Keratinocyte (primary cell): ENCODE measurements around the gene SC5D. TPM values are rescaled to one million over a fixed set of nuclear protein-coding genes. Genes with fewer than 3 reads are reported as not detected.

Experiments
- DNase-seq: peaks from one replicate; pipeline ENCODE4 v3.0.0-alpha.2; 2011; ENCODE audit warnings: low read depth, missing footprints, low spot score
- FAIRE-seq: peaks from 2 replicates; lab custom pipeline; 2011; peaks lifted over from hg19 to GRCh38; lab: Jason Lieb, UNC
- H2AFZ ChIP-seq: 2 replicates; pipeline ENCODE4 v1.6.0; 2012; ENCODE audit warnings: low read length, control low read depth, inconsistent platforms; ENCODE audit not compliant: control insufficient read depth
- H3K27ac ChIP-seq: 2 replicates; pipeline ENCODE4 v1.5.1; 2011; ENCODE audit warnings: low read length; ENCODE audit not compliant: control insufficient read depth, insufficient read depth
- H3K27me3 ChIP-seq: 3 replicates; pipeline ENCODE4 v1.6.0; 2011; ENCODE audit warnings: low read length; ENCODE audit not compliant: control insufficient read depth, insufficient read depth; ENCODE audit errors: extremely low read depth
- H3K36me3 ChIP-seq, 2 experiments: 2 replicates in 1 of 2; 3 replicates in 1 of 2; pipeline ENCODE4 v1.5.1; 2011; ENCODE audit warnings: low read length in 2 of 2, mild to moderate bottlenecking in 1 of 2; ENCODE audit not compliant: control insufficient read depth in 2 of 2, insufficient read depth in 2 of 2; ENCODE audit errors: extremely low read depth in 1 of 2
- H3K4me1 ChIP-seq: 3 replicates; pipeline ENCODE4 v1.5.1; 2011; ENCODE audit warnings: low read length; ENCODE audit not compliant: control insufficient read depth, insufficient read depth; ENCODE audit errors: extremely low read depth
- H3K4me2 ChIP-seq: 3 replicates; pipeline ENCODE4 v1.6.0; 2011; ENCODE audit warnings: low read depth, low read length; ENCODE audit not compliant: control insufficient read depth, insufficient read depth; ENCODE audit errors: extremely low read depth
- H3K4me3 ChIP-seq, 3 experiments: fragments of 200-600 bp in 1 of 3; sonication (generic) in 1 of 3; 2 replicates in 2 of 3; 3 replicates in 1 of 3; pipeline ENCODE4 v1.5.1; 2011 to 2016; ENCODE audit warnings: low read length in 3 of 3, mild to moderate bottlenecking in 3 of 3, control low read depth in 2 of 3, inconsistent platforms in 1 of 3, low read depth in 1 of 3, mixed read lengths in 1 of 3, mixed run types in 1 of 3, moderate library complexity in 1 of 3; ENCODE audit not compliant: control insufficient read depth in 2 of 3, insufficient read depth in 2 of 3; ENCODE audit errors: extremely low read depth in 1 of 3
- H3K79me2 ChIP-seq: 2 replicates; pipeline ENCODE4 v1.6.0; 2012; ENCODE audit warnings: low read length; ENCODE audit not compliant: control insufficient read depth, insufficient read depth
- H3K9ac ChIP-seq: 3 replicates; pipeline ENCODE4 v1.6.0; 2011; ENCODE audit warnings: low read length; ENCODE audit not compliant: control insufficient read depth, insufficient read depth; ENCODE audit errors: extremely low read depth
- H3K9me1 ChIP-seq: 3 replicates; pipeline ENCODE4 v1.6.0; 2011; ENCODE audit warnings: low read length; ENCODE audit not compliant: control insufficient read depth, insufficient read depth; ENCODE audit errors: extremely low read depth
- H3K9me3 ChIP-seq: 2 replicates; pipeline ENCODE4 v1.5.1; 2012; ENCODE audit warnings: low read depth, low read length; ENCODE audit not compliant: control insufficient read depth
- H4K20me1 ChIP-seq: 3 replicates; pipeline ENCODE4 v1.6.0; 2011; ENCODE audit warnings: low read length; ENCODE audit not compliant: control insufficient read depth, insufficient read depth; ENCODE audit errors: extremely low read depth
- EZH2 ChIP-seq: IDR thresholded peaks from one replicate; pipeline ENCODE4 v1.6.1; 2012; ENCODE audit warnings: inconsistent platforms, mild to moderate bottlenecking, low read length, moderate library complexity
- dilution Hi-C: fragments of 300-500 bp; cut with MboI; formaldehyde crosslinking; loops from one replicate; pipeline ENCODE4 v1.7.0; 2020; ENCODE audit warnings: low sequenced_read_pairs; ENCODE audit not compliant: extremely low pct_ligation_motif_present
- polyA plus RNA-seq, 5 experiments: library from polyadenylated mRNA; depleted of rRNA in 3 of 5; stranded (reverse) in 3 of 5; stranded (forward) in 1 of 5; unstranded in 1 of 5; fragments of >200 nt; gene quantifications; 1 replicate in 1 of 5; 2 replicates in 3 of 5; 3 replicates in 1 of 5; pipeline versions ENCODE4 v1.2.1 to v1.2.3, GENCODE V29; 2011 to 2012; ENCODE audit warnings: missing spikeins in 2 of 5, low read depth in 1 of 5, low replicate concordance in 1 of 5
- TF ChIP-seq, protein P1 (sequence below), 3 experiments: IDR thresholded peaks in 1 of 3; conservative IDR thresholded peaks in 1 of 3; optimal IDR thresholded peaks in 1 of 3; 2 replicates in 2 of 3; 3 replicates in 1 of 3; pipeline versions ENCODE3 to v1.5.1; 2011; ENCODE audit warnings: low read length in 3 of 3, mild to moderate bottlenecking in 3 of 3, moderate library complexity in 2 of 3, control low read depth in 1 of 3, inconsistent platforms in 1 of 3; ENCODE audit not compliant: insufficient read depth in 2 of 3; ENCODE audit errors: extremely low read depth in 1 of 3

SC5D gene
- polyA plus RNA-seq, 1 donor (not counting 4 experiments of a cell fraction or from before 2014, with no cell fraction given): 273 TPM

DNA sequence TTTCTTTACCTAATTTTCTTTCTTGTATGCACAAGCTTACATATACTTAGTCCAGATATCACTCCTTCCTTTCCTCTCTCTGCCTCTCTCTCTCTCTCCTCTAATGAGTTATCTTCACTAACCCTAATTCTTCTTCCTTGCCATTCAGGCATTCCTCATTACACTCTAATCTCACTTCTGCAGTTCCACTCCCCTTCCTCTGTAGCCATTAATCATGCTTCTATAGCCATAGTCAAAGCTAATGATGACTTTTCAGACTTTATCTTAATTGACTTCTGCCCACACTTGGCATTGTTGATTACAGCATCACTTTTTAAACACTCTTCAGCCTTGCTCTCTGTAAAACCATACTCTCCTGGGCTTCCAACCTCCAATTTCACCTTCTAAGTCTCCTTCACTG, 35.3 kb upstream of the SC5D start:
- no peaks in the 10 kb centered on the region for H3K9me3 ChIP-seq
- no peaks in the 10 kb centered on the region for H3K27me3 ChIP-seq
- peaks cover 12% of the 10 kb centered on the region for H3K4me1 ChIP-seq
- no peak overlapping the region for H3K9ac ChIP-seq
- H3K36me3 ChIP-seq: no peaks in the 10 kb centered on the region
- FAIRE-seq (no peak), DNase-seq (no peak)
- no peak overlapping the region for H3K4me3 ChIP-seq
- no peaks in the 10 kb centered on the region for H3K79me2 ChIP-seq
- no peaks in the 10 kb centered on the region for H4K20me1 ChIP-seq
- H3K4me2 ChIP-seq: no peak overlapping the region
- no peak overlapping the region for H2AFZ ChIP-seq
- dilution Hi-C loops: no loop called here
- no peaks in the 10 kb centered on the region for H3K9me1 ChIP-seq
- TF ChIP-seq, protein P1, sequence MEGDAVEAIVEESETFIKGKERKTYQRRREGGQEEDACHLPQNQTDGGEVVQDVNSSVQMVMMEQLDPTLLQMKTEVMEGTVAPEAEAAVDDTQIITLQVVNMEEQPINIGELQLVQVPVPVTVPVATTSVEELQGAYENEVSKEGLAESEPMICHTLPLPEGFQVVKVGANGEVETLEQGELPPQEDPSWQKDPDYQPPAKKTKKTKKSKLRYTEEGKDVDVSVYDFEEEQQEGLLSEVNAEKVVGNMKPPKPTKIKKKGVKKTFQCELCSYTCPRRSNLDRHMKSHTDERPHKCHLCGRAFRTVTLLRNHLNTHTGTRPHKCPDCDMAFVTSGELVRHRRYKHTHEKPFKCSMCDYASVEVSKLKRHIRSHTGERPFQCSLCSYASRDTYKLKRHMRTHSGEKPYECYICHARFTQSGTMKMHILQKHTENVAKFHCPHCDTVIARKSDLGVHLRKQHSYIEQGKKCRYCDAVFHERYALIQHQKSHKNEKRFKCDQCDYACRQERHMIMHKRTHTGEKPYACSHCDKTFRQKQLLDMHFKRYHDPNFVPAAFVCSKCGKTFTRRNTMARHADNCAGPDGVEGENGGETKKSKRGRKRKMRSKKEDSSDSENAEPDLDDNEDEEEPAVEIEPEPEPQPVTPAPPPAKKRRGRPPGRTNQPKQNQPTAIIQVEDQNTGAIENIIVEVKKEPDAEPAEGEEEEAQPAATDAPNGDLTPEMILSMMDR (optimal IDR thresholded peaks at IDR 0.05 in 1 of 3, IDR thresholded peaks at IDR 0.05 in 1 of 3, conservative IDR thresholded peaks at IDR 0.05 in 1 of 3; ENCODE audit: extremely low read depth in 1 of 3, insufficient read depth in 2 of 3, low read length in 3 of 3): no peak
- TF ChIP-seq EZH2: no peak
- no peak overlapping the region for H3K27ac ChIP-seq

DNA sequence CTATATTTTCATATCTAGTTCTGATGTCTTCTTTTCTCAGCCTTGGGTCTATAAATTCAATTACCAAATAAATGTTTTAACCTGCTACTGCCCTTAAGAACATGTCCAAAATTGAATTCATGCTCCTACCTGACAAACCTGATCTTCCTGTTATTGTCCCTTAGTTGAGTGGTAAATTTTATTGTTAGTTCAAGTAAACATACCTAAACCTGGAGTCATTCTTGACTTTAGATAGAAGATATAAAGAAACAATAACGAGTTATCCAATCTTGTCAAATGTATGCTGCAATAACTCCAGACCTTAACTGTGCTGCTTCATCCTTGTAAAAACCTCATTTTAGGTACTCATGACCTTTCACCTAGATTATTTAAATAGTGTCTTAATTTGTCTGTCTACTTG, 34.6 kb upstream of the SC5D start:
- Histone ChIP-seq H3K4me2 (peak overlapping the region; percentile 35), H3K4me1 (peaks cover 12% of the 10 kb centered on the region), H3K9me1 (no peaks in the 10 kb centered on the region), H3K9ac (no peak overlapping the region), H2AFZ (no peak overlapping the region), H3K4me3 (no peak overlapping the region), H4K20me1 (no peaks in the 10 kb centered on the region), H3K27me3 (no peaks in the 10 kb centered on the region), H3K79me2 (no peaks in the 10 kb centered on the region), H3K36me3 (no peaks in the 10 kb centered on the region), H3K9me3 (no peaks in the 10 kb centered on the region), H3K27ac (no peak overlapping the region)
- dilution Hi-C loops: no loop called here
- no peak for TF ChIP-seq EZH2
- TF ChIP-seq, protein P1 (optimal IDR thresholded peaks at IDR 0.05 in 1 of 3, IDR thresholded peaks at IDR 0.05 in 1 of 3, conservative IDR thresholded peaks at IDR 0.05 in 1 of 3; ENCODE audit: extremely low read depth in 1 of 3, insufficient read depth in 2 of 3, low read length in 3 of 3): no peak
- peak; percentile 53 for FAIRE-seq
- DNase-seq: no peak
